NCI-H2171 treated with DMSO at 0.1 percent for 48 hours (cell line): ENCODE measurements around the gene ENO4.

Experiments used
- DNase-seq: peaks from one replicate; lab custom pipeline; 2025; lab: John Stamatoyannopoulos, UW

Gene ENO4

GRCh38 chr10:116829711-116830110 is 19.6 kb upstream of the ENO4 start:
- no peak for DNase-seq

DNA sequence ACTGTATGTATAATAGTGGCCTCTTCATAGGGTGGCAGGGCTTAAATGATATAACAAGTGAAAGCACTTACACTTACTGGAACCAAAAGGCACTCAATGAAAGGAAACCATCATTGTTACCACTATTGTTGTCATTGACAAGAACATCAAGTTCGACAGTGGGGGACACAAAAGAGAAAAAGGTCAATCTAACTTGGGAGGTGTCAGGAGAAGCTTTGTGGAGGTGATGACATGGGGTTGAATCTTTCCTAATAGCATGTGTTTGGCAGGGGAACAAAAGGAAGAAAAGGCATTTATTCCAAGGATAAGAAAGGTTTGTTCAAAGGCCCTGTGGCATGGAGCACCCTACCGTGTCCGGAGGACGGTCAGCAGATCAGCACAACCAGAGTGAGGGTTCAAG is 18.2 kb upstream of the ENO4 start:
- DNase-seq: no peak

- DNase-seq: no peak
These were observed 17.5 kb upstream of the ENO4 start for GRCh38 chr10:116831790-116832189.

- no peak for DNase-seq
These were observed 15.0 kb upstream of the ENO4 start for GRCh38 chr10:116833986-116834985.

GRCh38 chr10:116835658-116836057 is 13.6 kb upstream of the ENO4 start:
- DNase-seq: no peak

DNA sequence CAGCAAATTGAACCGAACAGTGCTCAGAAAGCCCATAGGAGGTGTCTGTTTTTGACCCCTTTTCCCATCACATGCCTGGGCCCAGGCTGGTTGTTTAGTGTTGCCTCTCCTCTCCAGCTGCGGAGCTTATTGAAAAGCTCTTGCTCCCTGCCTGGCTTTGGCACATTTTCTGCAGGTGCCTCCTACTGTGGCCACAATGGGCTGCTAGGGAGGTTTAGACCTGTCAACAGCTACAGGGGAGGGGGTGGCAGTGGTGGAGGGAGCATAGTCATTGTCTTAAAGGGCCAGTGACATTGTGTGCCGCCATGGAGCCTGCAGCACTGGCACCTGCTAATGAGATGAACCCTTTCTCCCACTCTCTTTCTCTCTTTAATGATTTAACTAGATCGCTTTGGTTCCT is 13.2 kb upstream of the ENO4 start:
- no peak for DNase-seq

GRCh38 chr10:116836902-116837523 is 12.3 kb upstream of the ENO4 start:
- DNase-seq: no peak

GRCh38 chr10:116838143-116838725 is 11.1 kb upstream of the ENO4 start:
- no peak for DNase-seq

- DNase-seq: no peak
These were observed 8.8 kb upstream of the ENO4 start for GRCh38 chr10:116840389-116841075.

DNA sequence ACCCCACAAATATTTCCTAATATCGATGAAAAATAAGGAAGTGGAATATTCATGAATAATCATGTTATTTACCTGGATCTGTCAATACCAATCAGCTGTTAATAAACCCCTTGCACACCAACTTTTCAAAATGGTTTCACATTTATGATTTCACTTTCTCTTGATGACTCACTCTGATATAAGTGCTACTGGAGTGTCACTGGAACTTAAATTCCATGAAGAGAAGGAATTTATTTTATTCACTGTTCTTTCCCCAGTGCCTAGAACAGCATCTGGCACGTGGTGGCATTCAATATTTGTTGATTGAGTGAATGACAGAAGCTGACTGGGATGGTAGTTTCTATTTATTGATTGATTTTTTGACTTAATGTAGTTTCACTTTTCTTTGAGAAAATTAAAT is 3.5 kb upstream of the ENO4 start:
- DNase-seq: no peak

DNA sequence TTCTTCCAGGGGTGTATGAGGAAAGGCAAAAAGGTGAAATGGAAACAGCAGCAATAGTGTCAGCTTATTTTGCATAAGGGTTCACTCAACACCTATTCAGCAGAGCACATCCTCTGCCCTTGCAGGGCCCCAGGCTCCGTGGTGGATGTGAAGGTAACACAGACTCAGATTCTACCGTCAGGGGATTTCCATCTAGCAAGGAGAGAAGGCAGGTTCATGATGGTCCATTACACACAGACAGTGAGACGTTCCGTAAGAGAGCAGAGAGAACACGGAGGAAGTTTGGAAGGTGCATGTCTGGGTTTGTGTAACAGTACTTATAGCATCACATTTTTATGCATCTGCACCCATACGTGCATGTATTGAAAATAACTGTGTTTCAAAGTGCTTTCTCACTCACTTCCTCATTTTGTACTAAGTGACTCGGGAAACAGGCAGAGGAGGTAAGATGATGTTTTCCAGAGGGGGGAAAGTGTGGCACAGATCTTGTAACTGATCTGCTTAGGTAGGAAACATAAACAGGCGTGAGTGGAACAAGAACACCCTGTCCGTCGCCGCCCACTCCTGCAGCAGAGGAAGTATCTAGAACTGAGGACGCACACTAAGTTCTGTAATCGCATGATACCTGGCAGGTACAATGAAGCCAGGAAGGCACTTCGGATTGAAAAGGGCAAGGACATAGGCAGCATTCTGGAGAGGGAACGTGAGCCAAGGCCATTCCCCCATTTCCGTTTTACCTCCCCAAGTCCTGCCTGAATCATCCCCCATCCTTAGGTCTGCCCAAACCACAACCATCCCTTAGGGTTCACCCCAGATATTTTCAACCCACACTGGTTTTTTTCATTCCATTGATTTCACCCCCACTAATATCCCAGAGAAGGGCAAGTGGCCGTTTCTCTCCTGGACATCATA is 1.0 kb upstream of the ENO4 start:
- DNase-seq: no peak

- no peak for DNase-seq
These were observed 403 bp upstream of the ENO4 start for GRCh38 chr10:116848944-116849247.

DNA sequence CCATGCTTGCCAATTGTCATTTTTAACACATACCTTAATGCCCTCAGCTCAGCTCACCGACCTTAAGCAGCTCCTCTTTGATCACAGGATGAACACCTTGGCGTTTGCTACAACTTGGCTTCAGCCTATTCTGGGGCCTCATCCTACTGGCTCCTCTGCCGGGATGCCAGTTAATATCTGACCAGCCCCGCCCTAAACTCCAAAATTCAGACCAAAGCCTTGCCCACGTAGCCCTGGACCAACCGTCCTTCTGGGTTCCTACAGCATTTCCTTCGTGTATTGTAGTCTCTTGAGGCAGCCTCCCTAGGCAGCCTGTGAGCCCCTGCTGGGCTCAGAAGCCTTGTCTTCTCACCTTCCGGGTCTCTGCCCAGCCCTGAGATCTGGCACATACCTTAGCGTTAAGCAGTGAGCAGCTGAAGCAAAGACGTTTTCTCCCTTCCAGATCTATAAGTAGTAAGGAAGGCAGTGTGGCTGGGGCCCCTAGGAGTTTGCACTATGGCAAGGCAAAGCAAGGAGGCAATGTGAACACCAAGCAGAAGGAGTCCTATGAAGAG is 836 bp downstream of the ENO4 start:
- no peak for DNase-seq

GRCh38 chr10:116852246-116852645 is 2.9 kb downstream of the ENO4 start:
- no peak for DNase-seq

DNA sequence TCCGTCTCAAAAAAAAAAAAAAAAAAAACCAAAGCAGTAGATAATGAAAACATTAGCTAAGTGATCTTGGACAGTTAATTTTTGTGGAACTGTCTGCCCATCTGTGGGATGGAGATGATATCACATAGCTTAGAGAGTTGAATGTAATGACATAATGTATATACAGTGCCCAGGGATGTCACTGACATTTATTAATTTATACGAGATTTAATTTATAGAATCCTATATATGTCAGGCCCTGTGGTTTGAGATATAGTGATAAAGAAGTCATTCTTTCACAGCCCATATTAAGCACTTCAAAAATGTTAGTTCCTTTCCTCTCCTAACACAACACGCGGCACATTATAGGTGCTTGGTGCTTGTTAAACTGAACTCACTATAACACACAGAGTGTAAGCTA is 4.0 kb downstream of the ENO4 start:
- DNase-seq: no peak

GRCh38 chr10:116853701-116854100 is 4.4 kb downstream of the ENO4 start:
- no peak for DNase-seq

- no peak for DNase-seq
These were observed 7.9 kb downstream of the ENO4 start for GRCh38 chr10:116857156-116857555.

GRCh38 chr10:116861796-116862195 is 12.5 kb downstream of the ENO4 start:
- no peak for DNase-seq

- DNase-seq: no peak
These were observed 15.1 kb downstream of the ENO4 start for GRCh38 chr10:116864436-116864835.

DNA sequence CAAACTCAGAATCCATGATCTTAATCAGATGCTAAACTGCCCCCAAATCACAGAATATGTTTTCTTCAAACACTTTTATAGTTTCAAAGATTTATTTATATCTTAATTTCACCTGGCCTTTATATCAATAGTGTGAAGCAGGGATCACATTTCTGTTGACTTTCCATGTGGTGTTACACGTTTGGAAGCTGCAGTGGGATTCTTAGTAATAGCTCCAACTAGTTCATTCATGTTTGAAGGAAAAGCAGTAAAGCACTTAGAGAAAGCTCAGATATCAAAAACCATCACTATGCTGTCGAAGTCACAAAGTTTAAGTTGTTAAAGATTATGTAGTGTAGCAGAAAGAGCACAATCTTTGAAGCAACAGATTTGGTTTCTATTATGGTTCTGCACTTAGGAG is 16.8 kb downstream of the ENO4 start:
- no peak for DNase-seq

DNA sequence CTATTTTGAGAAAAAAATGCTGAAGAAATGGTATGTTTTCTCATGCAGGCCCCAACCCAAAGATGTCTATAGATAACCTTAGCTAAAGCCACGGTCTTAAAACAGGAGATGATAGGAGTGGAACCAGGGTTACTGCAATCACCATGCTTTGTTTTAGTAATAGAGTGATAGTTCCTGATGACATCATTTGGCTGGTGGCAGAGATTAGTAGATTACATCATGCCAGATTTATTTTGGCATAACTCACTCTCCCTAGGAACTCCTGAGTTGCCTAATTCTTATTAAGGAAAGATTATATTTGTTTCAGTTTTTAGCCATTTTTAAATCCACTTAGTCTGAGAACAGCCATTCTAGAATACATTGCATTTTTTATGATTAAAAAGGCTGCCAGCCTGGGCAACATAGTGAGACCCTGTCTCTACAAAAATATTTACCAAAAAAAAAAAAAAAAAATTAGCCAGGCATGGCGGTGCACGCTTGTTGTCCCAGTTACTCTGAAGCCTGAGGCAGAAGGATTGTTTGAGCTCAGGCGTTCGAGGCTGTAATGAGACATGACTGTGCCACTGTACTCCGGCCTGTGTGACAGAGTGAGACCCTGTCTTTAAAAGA is 17.8 kb downstream of the ENO4 start:
- DNase-seq: no peak
